GM12891 (cell line): ENCODE measurements around the gene SCN8A.

ENCODE experiments used
- POLR2A ChIP-seq: IDR thresholded peaks from 2 replicates; pipeline ENCODE4 v1.6.1; 2011; ENCODE audit warnings: low read depth, low read length, control low read depth
- POLR2AphosphoS5 ChIP-seq: IDR thresholded peaks from 2 replicates; pipeline ENCODE4 v1.6.1; 2011; ENCODE audit warnings: low read depth, low read length, control low read depth
- SPI1 ChIP-seq: IDR thresholded peaks from 2 replicates; pipeline ENCODE4 v1.6.1; 2011; ENCODE audit warnings: low read depth, low read length, control low read depth
- TAF1 ChIP-seq: IDR thresholded peaks from 2 replicates; pipeline ENCODE4 v1.6.1; 2011; ENCODE audit warnings: low read depth, low read length, control low read depth

DNA sequence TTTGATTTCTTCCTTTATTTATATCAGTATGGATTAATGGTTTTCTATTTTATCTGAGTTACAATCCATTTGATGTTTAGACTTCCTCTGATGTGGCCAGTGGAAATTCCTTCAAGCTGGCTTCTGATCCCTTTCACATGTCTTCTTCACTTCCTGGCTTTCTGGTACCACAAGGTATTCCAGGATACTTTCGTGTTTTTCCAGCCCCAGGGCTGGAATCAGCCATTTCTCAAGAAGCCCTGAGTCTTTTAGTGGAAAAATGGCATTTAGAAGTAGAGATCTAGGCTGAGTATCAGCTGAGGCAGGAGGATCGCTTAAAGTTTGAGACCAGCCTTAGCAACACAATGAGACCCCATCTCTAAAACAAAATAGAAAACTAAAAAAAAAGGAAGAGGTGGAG is 164.2 kb downstream of the SCN8A start:
- TF ChIP-seq POLR2AphosphoS5 (no peak), TAF1 (no peak), POLR2A (no peak), SPI1 (no peak)
